Measurements from ENCODE around the gene OPA1.

The OPA1 gene

DNA sequence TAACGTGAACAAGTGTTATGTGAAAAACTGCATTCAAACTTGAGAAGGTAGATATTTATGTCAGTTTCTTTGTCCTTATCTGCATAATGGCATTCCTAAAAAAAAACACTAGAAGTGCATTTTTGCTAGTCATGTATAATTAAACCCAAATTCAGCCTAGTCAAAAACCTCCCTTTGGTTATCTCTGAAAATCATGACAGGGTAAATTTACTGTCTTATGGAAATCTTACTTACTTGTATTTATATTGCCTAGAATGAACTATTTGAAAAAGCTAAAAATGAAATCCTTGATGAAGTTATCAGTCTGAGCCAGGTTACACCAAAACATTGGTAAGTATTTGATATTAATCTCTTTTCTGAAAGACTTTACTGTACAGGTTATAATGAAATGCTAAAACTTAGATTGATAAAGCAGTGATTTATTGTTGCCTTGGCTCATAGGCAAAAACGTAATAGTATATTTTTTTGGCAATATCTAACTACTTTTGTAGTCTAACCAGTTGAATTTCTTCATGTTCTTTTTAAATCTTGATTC is 55.6 kb downstream of the OPA1 start:
- Histone ChIP-seq H3K4me3 (replicated peaks; ENCODE audit: low read depth, low read length) (no peak overlapping the region), H3K36me3 (ENCODE audit: control insufficient read depth, insufficient read depth, low read length) (peaks cover 3% of the 10 kb centered on the region), H3K27me3 (replicated peaks; ENCODE audit: control insufficient read depth, insufficient read depth, low read length) (no peaks in the 10 kb centered on the region)
- no peak for DNase-seq (ENCODE audit: extremely low read depth, insufficient read length)
- TF ChIP-seq, protein P1, sequence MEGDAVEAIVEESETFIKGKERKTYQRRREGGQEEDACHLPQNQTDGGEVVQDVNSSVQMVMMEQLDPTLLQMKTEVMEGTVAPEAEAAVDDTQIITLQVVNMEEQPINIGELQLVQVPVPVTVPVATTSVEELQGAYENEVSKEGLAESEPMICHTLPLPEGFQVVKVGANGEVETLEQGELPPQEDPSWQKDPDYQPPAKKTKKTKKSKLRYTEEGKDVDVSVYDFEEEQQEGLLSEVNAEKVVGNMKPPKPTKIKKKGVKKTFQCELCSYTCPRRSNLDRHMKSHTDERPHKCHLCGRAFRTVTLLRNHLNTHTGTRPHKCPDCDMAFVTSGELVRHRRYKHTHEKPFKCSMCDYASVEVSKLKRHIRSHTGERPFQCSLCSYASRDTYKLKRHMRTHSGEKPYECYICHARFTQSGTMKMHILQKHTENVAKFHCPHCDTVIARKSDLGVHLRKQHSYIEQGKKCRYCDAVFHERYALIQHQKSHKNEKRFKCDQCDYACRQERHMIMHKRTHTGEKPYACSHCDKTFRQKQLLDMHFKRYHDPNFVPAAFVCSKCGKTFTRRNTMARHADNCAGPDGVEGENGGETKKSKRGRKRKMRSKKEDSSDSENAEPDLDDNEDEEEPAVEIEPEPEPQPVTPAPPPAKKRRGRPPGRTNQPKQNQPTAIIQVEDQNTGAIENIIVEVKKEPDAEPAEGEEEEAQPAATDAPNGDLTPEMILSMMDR (IDR thresholded peaks at IDR 0.05; ENCODE audit: insufficient read depth, low read length, poor library complexity, severe bottlenecking): no peak

DNA sequence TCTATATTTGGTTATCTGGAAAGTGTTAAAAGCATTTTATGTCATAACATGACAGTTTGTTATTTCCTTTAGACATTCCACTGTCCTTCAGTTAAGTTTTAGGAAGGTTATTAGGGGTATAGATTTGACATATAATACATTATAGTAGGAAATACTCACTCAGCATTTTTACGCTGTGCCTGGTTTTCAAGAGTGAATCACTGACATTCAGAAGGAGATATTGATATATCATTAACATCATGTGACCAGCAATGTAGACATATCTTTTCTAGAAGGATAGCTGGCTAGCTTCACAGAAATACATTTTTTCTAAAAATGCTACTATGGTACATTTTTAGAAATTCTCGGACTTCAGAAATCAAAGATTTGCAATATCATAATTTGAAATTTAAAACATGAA is 57.6 kb downstream of the OPA1 start:
- H3K36me3 ChIP-seq (ENCODE audit: control insufficient read depth, insufficient read depth, low read length): peaks cover 3% of the 10 kb centered on the region; the same call in 1 of the 2 replicates
- DNase-seq (ENCODE audit: extremely low read depth, insufficient read length): no peak
- no peaks in the 10 kb centered on the region for H3K27me3 ChIP-seq (replicated peaks; ENCODE audit: control insufficient read depth, insufficient read depth, low read length)
- TF ChIP-seq, protein P1 (IDR thresholded peaks at IDR 0.05; ENCODE audit: insufficient read depth, low read length, poor library complexity, severe bottlenecking): no peak
- no peak overlapping the region for H3K4me3 ChIP-seq (replicated peaks; ENCODE audit: low read depth, low read length)

DNA sequence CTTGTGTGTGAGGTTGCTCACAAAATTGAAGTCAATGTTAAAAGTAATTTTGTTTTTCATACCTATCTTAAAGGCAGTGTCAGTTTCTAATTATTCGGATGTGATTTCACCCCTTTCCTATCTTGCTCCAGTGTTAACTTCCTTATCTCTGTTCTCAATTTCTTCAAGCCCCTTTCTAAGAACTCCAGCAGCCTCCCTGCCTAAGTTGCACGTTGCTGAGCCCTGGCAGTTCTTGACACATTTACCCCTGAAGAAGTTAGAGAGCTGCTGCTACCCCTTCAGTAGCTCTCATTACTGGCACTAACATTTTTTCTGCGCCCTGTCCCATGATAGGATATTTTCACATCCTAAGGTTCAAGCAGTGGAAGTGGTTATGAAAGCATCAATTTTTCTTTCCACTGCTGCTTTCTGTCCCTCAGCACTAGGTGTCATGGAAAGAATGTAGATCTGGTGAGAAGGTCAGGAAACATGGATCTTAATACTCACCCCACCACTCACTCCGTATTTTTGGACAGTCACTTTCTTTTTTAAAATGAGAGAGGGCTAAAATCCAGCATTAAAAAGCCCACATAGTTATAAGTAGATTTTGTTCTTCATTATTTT is 62.9 kb downstream of the OPA1 start:
- H3K36me3 ChIP-seq (ENCODE audit: control insufficient read depth, insufficient read depth, low read length): peaks cover 7% of the 10 kb centered on the region

DNA sequence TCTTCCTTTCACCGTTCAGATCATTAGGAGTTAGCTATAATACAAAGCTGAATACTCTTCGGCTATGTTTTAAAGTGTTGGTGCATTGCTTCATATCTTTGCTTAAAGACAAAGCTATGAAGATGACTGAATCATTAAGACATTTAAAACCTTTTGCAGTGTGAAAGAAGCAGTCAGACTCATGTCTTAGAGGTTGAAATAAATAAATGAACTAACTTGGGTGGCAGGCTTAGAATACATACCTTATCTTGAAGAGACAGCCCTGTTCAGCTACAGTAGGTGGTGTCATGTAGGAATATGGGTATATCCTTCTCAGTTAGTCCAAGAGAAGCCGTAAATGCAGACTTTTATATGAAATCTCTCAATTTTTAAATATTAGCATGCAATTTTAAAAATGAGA is 63.4 kb downstream of the OPA1 start:
- H3K27me3 ChIP-seq (replicated peaks; ENCODE audit: control insufficient read depth, insufficient read depth, low read length): no peaks in the 10 kb centered on the region
- TF ChIP-seq, protein P1 (IDR thresholded peaks at IDR 0.05; ENCODE audit: insufficient read depth, low read length, poor library complexity, severe bottlenecking): no peak
- DNase-seq (ENCODE audit: extremely low read depth, insufficient read length): no peak
- H3K4me3 ChIP-seq (replicated peaks; ENCODE audit: low read depth, low read length): no peak overlapping the region
- peaks cover 7% of the 10 kb centered on the region for H3K36me3 ChIP-seq (ENCODE audit: control insufficient read depth, insufficient read depth, low read length)

More for the DNA sequence above, 62.9 kb downstream of the OPA1 start:
- TF ChIP-seq, protein P1 (IDR thresholded peaks at IDR 0.05; ENCODE audit: insufficient read depth, low read length, poor library complexity, severe bottlenecking): no peak
- Histone ChIP-seq H3K4me3 (replicated peaks; ENCODE audit: low read depth, low read length) (no peak overlapping the region), H3K27me3 (replicated peaks; ENCODE audit: control insufficient read depth, insufficient read depth, low read length) (no peaks in the 10 kb centered on the region)
- DNase-seq (ENCODE audit: extremely low read depth, insufficient read length): no peak

DNA sequence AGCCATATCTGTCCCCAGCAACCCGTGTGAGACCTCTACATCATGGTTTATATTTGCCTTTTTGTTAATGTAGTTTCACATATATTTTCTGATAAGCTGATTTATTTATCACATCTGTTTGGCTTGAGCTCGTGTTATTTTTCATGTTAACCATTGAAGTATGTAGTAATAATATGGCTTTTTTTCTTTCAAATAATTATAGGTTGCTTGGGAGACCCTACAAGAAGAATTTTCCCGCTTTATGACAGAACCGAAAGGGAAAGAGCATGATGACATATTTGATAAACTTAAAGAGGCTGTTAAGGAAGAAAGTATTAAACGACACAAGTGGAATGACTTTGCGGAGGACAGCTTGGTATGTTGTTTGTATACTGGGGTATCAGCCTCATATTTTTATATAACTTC is 63.9 kb downstream of the OPA1 start:
- Histone ChIP-seq H3K36me3 (ENCODE audit: control insufficient read depth, insufficient read depth, low read length) (peaks cover 7% of the 10 kb centered on the region), H3K27me3 (replicated peaks; ENCODE audit: control insufficient read depth, insufficient read depth, low read length) (no peaks in the 10 kb centered on the region), H3K4me3 (replicated peaks; ENCODE audit: low read depth, low read length) (no peak overlapping the region)
- no peak for DNase-seq (ENCODE audit: extremely low read depth, insufficient read length)
- TF ChIP-seq, protein P1 (IDR thresholded peaks at IDR 0.05; ENCODE audit: insufficient read depth, low read length, poor library complexity, severe bottlenecking): no peak

Measured in GM06990 (cell line).